H1 (cell line): ENCODE results near the gene PCAT7. TPM values are rescaled to one million over a fixed set of nuclear protein-coding genes. Genes with fewer than 3 reads are reported as not detected.

Experiments used
- CTCF ChIA-PET: fragments of 300-600 bp; sonication (Branson Sonifier 250); formaldehyde crosslinking; loops from one replicate; lab custom pipeline; 2021; ENCODE audit not compliant: partially characterized antibody; lab: Charles Lee
- POLR2A ChIA-PET: fragments of 300-600 bp; sonication (Branson Sonifier 250); formaldehyde crosslinking; loops from one replicate; lab custom pipeline; 2021; ENCODE audit warnings: inconsistent platforms; ENCODE audit not compliant: partially characterized antibody; lab: Charles Lee
- DNase-seq, 2 experiments: peaks; one replicate each; pipeline versions ENCODE4 v3.0.0 to v3.0.0-alpha.2; 2010 to 2022; ENCODE audit warnings: low spot score in 2 of 2, low read depth in 1 of 2, mixed read lengths in 1 of 2
- FAIRE-seq: peaks from 2 replicates; lab custom pipeline; 2011; peaks lifted over from hg19 to GRCh38; lab: Jason Lieb, UNC
- H2AFZ ChIP-seq: 2 replicates; pipeline ENCODE4 v1.8.1; 2012; ENCODE audit warnings: low read length, inconsistent platforms
- H2AK5ac ChIP-seq: 2 replicates; pipeline ENCODE4 v1.6.1; 2013; ENCODE audit warnings: low read depth, low read length
- H2BK120ac ChIP-seq: replicated peaks from 2 replicates; pipeline ENCODE3; 2013; ENCODE audit warnings: low read depth, low read length, inconsistent platforms
- H2BK12ac ChIP-seq: 2 replicates; pipeline ENCODE4 v1.6.1; 2013; ENCODE audit warnings: low read depth, low read length
- H2BK15ac ChIP-seq: 2 replicates; pipeline ENCODE4 v1.6.1; 2013; ENCODE audit warnings: low read length
- H2BK20ac ChIP-seq: 2 replicates; pipeline ENCODE4 v1.6.1; 2013; ENCODE audit warnings: low read length
- H2BK5ac ChIP-seq: 2 replicates; pipeline ENCODE4 v1.6.1; 2013; ENCODE audit warnings: low read depth, low read length
- H3K14ac ChIP-seq: 2 replicates; pipeline ENCODE4 v1.6.1; 2013; ENCODE audit warnings: inconsistent platforms; ENCODE audit not compliant: insufficient read length
- H3K18ac ChIP-seq: 2 replicates; pipeline ENCODE4 v1.6.1; 2013; ENCODE audit warnings: low read length; ENCODE audit errors: extremely low read depth
- H3K23ac ChIP-seq: 2 replicates; pipeline ENCODE4 v1.6.1; 2013; ENCODE audit warnings: inconsistent platforms; ENCODE audit not compliant: insufficient read length
- H3K23me2 ChIP-seq: 2 replicates; pipeline ENCODE4 v1.6.1; 2013; ENCODE audit warnings: low read depth, low read length
- H3K27ac ChIP-seq: 2 replicates; pipeline ENCODE4 v1.6.1; 2011; ENCODE audit warnings: low read depth, low read length, inconsistent platforms
- H3K27me3 ChIP-seq, 4 experiments: replicated peaks in 1 of 4; 1 replicate in 1 of 4; 2 replicates in 3 of 4; pipeline versions ENCODE4 v1.6.1 to v1.8.1; 2011 to 2013; ENCODE audit warnings: low read length in 3 of 4, mild to moderate bottlenecking in 3 of 4, inconsistent platforms in 2 of 4, mixed read lengths in 2 of 4, moderate library complexity in 1 of 4; ENCODE audit not compliant: control insufficient read depth in 3 of 4, insufficient read depth in 3 of 4; ENCODE audit errors: extremely low read depth in 1 of 4
- H3K36me3 ChIP-seq, 4 experiments: 2 replicates each; pipeline versions ENCODE4 v1.6.1 to v1.8.1; 2011 to 2013; ENCODE audit warnings: mild to moderate bottlenecking in 4 of 4, low read length in 3 of 4, moderate library complexity in 2 of 4, control low read depth in 1 of 4, inconsistent platforms in 1 of 4; ENCODE audit not compliant: insufficient read depth in 4 of 4, control insufficient read depth in 2 of 4
- H3K4ac ChIP-seq: replicated peaks from 2 replicates; pipeline ENCODE3; 2013; ENCODE audit warnings: low read length, low read depth, mixed read lengths, inconsistent platforms; ENCODE audit not compliant: insufficient read length
- H3K4me1 ChIP-seq, 4 experiments: replicated peaks in 1 of 4; 1 replicate in 1 of 4; 2 replicates in 3 of 4; pipeline versions ENCODE4 v1.6.1 to v1.8.1; 2011 to 2013; ENCODE audit warnings: low read length in 3 of 4, inconsistent platforms in 2 of 4, mixed read lengths in 1 of 4; ENCODE audit not compliant: insufficient read depth in 4 of 4, control insufficient read depth in 3 of 4
- H3K4me2 ChIP-seq, 2 experiments: 2 replicates each; pipeline versions ENCODE4 v1.6.1 to v1.8.1; 2011 to 2013; ENCODE audit warnings: low read depth in 2 of 2, low read length in 2 of 2, control low read depth in 1 of 2, inconsistent platforms in 1 of 2, mild to moderate bottlenecking in 1 of 2; ENCODE audit not compliant: insufficient read depth in 1 of 2
- H3K4me3 ChIP-seq, 4 experiments: fragments of 200-600, 300-600 bp in 1 of 4; sonication (generic), shearing (Covaris generic), sonication (Bioruptor Twin) in 1 of 4; 2 replicates each; pipeline versions ENCODE4 v1.5.1 to v1.8.1; 2011 to 2016; ENCODE audit warnings: low read length in 4 of 4, low read depth in 3 of 4, control low read depth in 2 of 4, inconsistent platforms in 2 of 4, mild to moderate bottlenecking in 2 of 4, mixed read lengths in 1 of 4, moderate library complexity in 1 of 4; ENCODE audit not compliant: insufficient read depth in 2 of 4; ENCODE audit errors: extremely low read depth in 1 of 4
- H3K56ac ChIP-seq: replicated peaks from 2 replicates; pipeline ENCODE3; 2013; ENCODE audit warnings: low read depth, mild to moderate bottlenecking, mixed read lengths, low read length, inconsistent platforms; ENCODE audit not compliant: insufficient read length
- H3K79me1 ChIP-seq: 2 replicates; pipeline ENCODE4 v1.6.1; 2013; ENCODE audit warnings: low read depth, low read length, control low read depth
- H3K79me2 ChIP-seq, 2 experiments: 2 replicates each; pipeline versions ENCODE4 v1.6.1 to v1.8.1; 2012 to 2013; ENCODE audit warnings: low read length in 2 of 2, mild to moderate bottlenecking in 2 of 2, inconsistent platforms in 1 of 2; ENCODE audit not compliant: insufficient read depth in 2 of 2, control insufficient read depth in 1 of 2
- H3K9ac ChIP-seq, 4 experiments: replicated peaks in 1 of 4; 1 replicate in 1 of 4; 2 replicates in 3 of 4; pipeline versions ENCODE4 v1.6.1 to v1.8.1; 2011 to 2013; ENCODE audit warnings: low read depth in 3 of 4, low read length in 3 of 4, control low read depth in 2 of 4, mild to moderate bottlenecking in 2 of 4, moderate library complexity in 2 of 4, inconsistent platforms in 1 of 4; ENCODE audit errors: extremely low read depth in 1 of 4
- H3K9me3 ChIP-seq, 2 experiments: 2 replicates each; pipeline versions ENCODE4 v1.6.1 to v1.8.1; 2012 to 2013; ENCODE audit warnings: mild to moderate bottlenecking in 2 of 2, moderate library complexity in 2 of 2, control low read depth in 1 of 2, inconsistent platforms in 1 of 2, low read depth in 1 of 2, low read length in 1 of 2, mixed read lengths in 1 of 2; ENCODE audit not compliant: insufficient read depth in 2 of 2
- H4K20me1 ChIP-seq, 2 experiments: replicated peaks in 1 of 2; 2 replicates each; pipeline versions ENCODE3 to v1.8.1; 2011 to 2013; ENCODE audit warnings: inconsistent platforms in 2 of 2, low read length in 2 of 2, mild to moderate bottlenecking in 1 of 2; ENCODE audit not compliant: insufficient read depth in 2 of 2, control insufficient read depth in 1 of 2
- H4K5ac ChIP-seq: 2 replicates; pipeline ENCODE4 v1.6.1; 2013; ENCODE audit warnings: low read length, low read depth, mixed read lengths, inconsistent platforms; ENCODE audit not compliant: insufficient read length
- H4K8ac ChIP-seq: 2 replicates; pipeline ENCODE4 v1.8.0; 2013; ENCODE audit warnings: mild to moderate bottlenecking, moderate library complexity, low read length, inconsistent platforms; ENCODE audit not compliant: insufficient read depth; ENCODE audit errors: extremely low read depth
- H4K91ac ChIP-seq: replicated peaks from 2 replicates; pipeline ENCODE3; 2013; ENCODE audit warnings: low read length, mixed read lengths, inconsistent platforms; ENCODE audit not compliant: insufficient read length
- CREB1 ChIP-seq: IDR thresholded peaks from 2 replicates; pipeline ENCODE4 v1.6.1; 2012; ENCODE audit warnings: inconsistent platforms
- JUND ChIP-seq: IDR thresholded peaks from 2 replicates; pipeline ENCODE4 v1.6.1; 2011; ENCODE audit warnings: mild to moderate bottlenecking, improper control_type of control experiment, low read length
- WGBS, 2 experiments: shearing (Covaris generic) in 1 of 2; methylation state at CpG; one replicate each; pipeline versions ENCODE4 v1.1.6 to v1.1.7; 2013 to 2015; ENCODE audit warnings: low lambda C conversion rate in 2 of 2, mixed read lengths in 2 of 2, inconsistent platforms in 1 of 2, low coverage in 1 of 2, missing lambda C conversion rate in 1 of 2; ENCODE audit not compliant: insufficient replicate concordance in 2 of 2, insufficient coverage in 1 of 2, insufficient read length in 1 of 2; ENCODE audit errors: extremely low coverage in 1 of 2, missing lambda C conversion rate in 1 of 2; 5-methylcytosine and 5-hydroxymethylcytosine counted together
- polyA plus RNA-seq, 7 experiments: library from polyadenylated mRNA; depleted of rRNA in 3 of 7; stranded (reverse) in 5 of 7; unstranded in 2 of 7; fragments of >200 nt in 5 of 7; fragments of 200-250 nt in 2 of 7; gene quantifications; 1 replicate in 5 of 7; 2 replicates in 1 of 7; 4 replicates in 1 of 7; pipeline versions ENCODE4 v1.2.1 to v1.2.3, GENCODE V29; 2011 to 2013; ENCODE audit warnings: missing spikeins in 2 of 7, mixed read lengths in 2 of 7
- total RNA-seq: library from RNA; stranded (reverse); fragmentation: NEBNext Ultra II Directional; extraction: Animal tissue kit (Norgen Biotek cat#: 25700); gene quantifications from 2 replicates; pipeline ENCODE4 v1.2.1, GENCODE V29; 2021

The PCAT7 gene
- total and polyA plus RNA-seq, 2 of the 8 experiments (the other 6 are each of a cell fraction or from before 2014, with no cell fraction given) = 3.2 to 4.1 TPM

DNA sequence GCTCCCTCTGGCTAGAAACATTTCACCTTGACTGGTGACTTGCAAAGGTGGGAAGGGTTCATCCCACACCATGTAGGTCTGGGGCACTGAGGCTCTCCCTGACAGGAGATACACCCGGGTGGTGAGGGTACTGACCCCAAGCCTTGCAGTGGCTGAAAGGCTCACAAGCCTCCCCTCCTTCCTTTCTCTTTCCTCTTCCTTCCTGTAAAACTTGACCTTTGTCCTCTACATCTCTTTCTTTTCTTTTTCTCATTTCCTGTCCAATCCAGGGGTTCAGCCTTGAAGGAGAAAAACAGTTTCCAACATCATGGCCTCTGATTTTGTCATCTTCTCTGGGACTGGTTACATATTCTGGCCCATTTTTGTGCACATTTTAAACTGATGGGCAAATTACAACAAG lies 22.2 kb downstream of the PCAT7 start:
- DNase-seq = no peak
- Histone ChIP-seq H4K91ac (no peak overlapping the region), H3K56ac (no peak overlapping the region), H3K23ac (no peak overlapping the region), H3K27me3 (no peaks in the 10 kb centered on the region; a peak in 1 of 7 replicates), H2BK120ac (no peak overlapping the region), H3K14ac (no peak overlapping the region), H3K36me3 (no peaks in the 10 kb centered on the region), H3K4me3 (no peak overlapping the region), H2AFZ (no peak overlapping the region), H2BK5ac (no peak overlapping the region), H3K4ac (no peak overlapping the region), H3K18ac (no peak overlapping the region), H2AK5ac (no peak overlapping the region), H3K9ac (no peak overlapping the region), H2BK20ac (no peak overlapping the region), H4K20me1 (no peaks in the 10 kb centered on the region), H4K8ac (no peak overlapping the region), H3K9me3 (no peaks in the 10 kb centered on the region; a peak in 1 of 4 replicates), H3K79me1 (no peaks in the 10 kb centered on the region), H3K79me2 (no peaks in the 10 kb centered on the region), H2BK12ac (no peak overlapping the region), H3K23me2 (no peaks in the 10 kb centered on the region), H3K4me2 (no peak overlapping the region), H2BK15ac (no peak overlapping the region), H4K5ac (no peak overlapping the region), H3K4me1 (no peaks in the 10 kb centered on the region), H3K27ac (no peak overlapping the region)
- ChIA-PET POLR2A (interaction anchor here (0.7 to 1.7 kb wide), 3 partner anchors 13 to 61 kb away, joined by 3 read pairs; no protein-coding TSS in a partner anchor), CTCF (interaction anchor here (0.6 to 1.6 kb wide), 5 partner anchors 11 to 554 kb away, joined by 3 to 5 read pairs (median 3); no protein-coding TSS in a partner anchor)
- FAIRE-seq = no peak
- WGBS, 2 experiments = 0% methylated on average over 1 of the region's 1 CpG; no CpG with 5 or more reads in 1 of the 2 experiments
- TF ChIP-seq CREB1 (no peak), JUND (no peak)
